Activated naive CD4-positive, alpha-beta T cell (primary cell): ENCODE measurements around the gene KAZN.

Experiments used
- DNase-seq, 4 experiments: peaks; one replicate each; lab custom pipeline; 2025; lab: John Stamatoyannopoulos, UW

The KAZN gene

DNA sequence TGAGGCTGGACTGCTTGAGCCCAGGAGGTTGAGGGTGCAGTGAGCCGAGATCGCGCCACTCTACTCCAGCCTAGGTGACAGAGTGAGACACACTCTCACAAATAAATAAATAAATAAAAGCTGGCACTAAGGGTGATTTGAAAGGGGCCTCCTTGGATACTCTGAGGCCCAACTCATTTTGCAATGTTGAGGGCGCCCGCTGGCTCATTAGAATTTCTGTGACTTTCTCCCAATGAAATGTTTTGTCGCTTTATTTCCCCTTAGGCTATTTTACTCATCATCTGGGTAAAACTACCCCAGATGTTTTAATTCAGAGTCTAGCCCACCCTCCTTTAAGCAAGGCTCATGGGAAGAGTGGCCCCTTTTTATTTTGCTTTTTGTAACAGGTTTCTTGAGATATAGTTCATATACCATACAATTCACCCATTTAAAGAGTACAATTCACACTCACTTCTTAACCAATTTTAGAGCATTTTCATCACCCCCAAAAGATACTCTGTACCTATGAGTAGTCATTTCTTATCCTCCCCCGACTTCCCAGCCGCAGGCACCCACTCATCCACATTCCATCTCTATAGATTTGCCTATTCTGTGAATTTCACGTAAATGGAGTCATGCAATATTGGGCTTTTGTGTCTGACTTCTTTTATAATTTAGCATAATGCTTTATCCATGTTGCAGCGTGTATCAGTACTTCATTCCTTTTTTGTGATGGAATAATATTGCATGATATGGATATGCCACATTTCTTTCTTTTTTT, 259.1 kb downstream of the KAZN start:
- DNase-seq: no peak

DNA sequence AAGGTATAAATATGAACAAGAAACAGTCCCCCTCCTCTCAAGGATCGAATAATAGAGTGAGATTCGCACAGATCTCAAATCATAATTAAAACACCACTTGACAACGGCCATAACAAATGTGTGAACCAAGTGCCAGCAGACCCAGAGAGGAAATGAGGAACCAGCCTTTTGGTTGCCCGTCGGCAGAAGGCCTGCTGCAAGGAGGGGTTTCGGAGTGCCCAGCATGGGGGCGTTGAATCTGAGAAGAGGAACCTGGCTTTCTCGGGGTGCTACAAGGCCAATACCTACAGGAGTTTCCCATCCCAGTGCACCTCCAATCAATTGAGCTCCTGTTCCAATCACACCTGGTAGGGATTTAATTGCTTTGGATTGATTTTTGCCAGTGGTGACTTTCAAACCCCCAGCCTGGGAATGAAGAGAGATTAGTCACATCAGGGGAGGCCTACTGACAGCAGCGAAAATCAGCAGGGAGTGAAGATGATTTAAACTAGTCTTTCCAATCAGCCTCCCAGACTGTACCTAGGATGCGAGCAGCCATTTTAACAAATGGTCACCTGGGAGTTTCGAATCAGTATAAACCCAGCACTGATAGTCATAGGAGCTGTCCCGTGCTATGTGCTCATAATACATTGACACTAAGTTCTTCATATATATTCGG, 263.8 kb downstream of the KAZN start:
- no peak for DNase-seq

DNA sequence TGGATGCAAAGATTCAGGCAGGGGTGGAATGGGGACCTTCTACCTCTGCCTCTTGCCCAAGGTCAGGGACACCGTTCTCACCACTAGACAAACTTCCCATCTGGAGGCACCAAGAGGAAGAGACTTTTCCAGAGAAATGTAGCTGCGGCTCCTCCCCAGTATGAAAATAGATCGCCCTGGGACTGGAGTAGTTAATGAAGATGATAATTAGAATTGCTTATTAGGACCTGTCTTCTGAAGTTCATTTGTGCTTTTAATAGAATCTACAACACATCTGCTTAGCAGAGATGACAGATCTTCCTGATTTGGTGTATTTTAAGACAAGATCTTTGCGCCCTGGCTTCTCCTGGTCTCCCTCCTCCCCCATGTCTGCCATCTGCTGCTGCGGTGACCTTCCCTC, 266.6 kb downstream of the KAZN start:
- no peak for DNase-seq

DNA sequence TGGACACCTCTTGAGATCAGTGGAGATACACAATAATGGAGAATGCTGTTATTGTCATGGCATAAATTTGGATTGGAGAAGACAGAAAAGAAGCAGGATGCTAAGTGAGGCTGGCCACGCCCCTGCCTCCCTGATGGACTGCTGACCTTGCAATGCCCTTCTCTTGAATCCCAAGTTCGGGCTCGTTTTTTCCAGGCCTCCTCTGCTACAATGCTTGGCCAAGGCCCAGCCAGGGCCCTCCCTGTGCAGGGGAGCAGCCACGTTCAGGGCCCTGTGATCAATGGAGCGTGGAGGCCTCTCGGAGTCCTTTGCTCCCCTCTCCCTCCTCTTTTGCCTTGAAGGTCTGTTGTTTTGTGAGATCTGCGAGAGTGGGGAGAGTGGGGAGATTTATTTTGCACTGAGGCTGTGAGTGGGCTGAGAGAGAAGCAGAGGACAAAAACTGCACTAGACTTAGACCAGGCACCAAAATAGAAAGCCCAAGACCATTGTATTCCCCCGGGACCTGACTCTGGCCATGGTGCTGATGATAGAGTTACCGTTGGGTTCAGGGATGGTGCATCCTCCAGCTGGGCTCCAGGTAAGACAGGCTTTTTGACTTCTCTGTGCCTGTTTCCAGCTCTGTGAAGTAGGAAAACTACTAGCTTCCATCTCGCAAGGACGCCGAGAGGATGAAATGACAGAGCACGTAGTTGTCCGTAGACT, 268.6 kb downstream of the KAZN start:
- DNase-seq: no peak

DNA sequence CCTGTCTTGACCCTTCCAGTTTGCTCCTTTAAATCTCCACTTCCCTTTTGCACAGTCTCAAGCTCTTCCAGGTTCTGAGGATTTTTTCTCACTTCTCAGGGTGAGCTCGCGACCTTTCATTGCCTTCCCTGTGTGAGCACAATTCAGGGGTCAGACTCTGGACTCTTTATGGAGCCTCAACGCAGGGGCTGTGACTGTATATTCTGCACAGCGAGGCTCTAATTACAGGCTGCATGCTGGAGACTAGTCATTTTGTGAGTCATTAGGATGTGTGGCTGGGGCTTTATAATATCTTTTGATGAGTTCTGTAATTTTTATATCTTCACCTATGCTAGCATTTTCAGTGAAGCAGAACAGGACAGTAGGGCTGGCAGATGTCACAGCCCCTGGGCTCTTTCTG, 270.7 kb downstream of the KAZN start:
- no peak for DNase-seq

DNA sequence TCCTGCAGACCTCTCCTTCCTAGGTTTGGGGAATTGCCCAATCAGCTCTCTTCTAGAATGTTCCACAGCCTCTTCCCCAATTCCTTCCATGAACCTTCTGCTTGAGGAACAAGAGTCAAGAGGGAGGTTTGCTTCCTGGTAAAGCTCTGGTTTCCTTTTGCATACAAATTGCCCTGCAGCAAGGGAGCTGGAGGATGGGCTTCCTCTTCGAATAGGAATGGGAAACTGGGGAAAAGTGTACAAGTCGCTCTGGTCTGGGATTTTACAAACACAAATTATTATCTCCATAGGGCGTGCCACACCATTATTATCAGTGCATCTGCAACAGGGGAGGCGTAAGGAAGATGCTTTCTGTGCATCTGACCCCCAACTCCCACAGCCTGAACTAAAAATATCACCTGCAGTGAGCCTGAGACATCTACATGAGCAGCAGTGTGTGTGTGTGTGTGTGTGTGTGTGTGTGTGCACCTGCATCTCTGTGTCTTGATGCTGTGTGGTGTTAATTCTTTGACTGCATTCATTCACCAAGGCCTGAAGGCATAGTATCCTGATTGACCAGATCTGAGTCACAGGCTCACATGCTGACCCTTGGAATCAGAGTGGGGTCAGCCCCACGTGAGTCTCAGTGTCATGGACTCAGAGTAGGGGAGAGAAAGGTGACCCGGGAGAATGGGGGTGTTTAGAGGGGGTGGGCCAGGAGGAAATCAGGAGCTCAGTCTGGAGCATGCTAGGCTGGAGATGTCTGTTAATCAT, 272.9 kb downstream of the KAZN start:
- no peak for DNase-seq

DNA sequence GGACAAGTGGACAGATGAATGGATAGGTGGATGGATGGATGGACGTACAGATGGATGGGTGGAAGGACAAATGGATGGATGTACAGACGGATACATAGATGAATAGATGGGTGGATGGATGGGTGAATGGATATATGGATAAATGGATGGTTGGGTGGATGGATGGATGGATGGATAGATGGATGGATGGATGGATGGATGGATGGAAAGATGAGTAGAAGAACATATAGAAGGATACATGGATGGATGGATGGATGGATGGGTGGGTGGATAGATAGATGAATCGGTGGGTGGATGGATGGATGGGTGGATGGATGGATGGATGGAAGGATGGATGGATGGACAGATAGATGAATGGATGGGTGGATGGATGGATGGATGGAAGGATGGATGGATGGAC, 274.3 kb downstream of the KAZN start:
- no peak for DNase-seq

DNA sequence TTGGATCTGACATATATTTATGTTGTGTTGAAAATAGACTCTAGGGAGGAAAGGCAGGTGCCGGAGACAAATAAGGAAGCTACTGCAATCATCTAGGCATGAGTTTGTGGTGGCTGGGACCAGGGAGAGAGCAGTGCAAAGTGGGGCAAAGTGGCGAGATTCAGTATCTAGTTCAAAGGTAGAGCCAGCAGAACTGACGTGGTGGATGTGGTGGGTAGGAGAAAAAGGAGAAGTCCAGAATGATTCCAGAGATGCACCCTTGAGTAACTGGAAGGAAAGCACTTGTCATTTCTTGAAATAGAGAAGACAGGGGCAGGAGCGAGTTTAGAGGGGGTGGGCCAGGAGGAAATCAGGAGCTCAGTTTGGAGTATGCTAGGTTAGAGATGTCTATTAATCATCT, 275.2 kb downstream of the KAZN start:
- DNase-seq: no peak

DNA sequence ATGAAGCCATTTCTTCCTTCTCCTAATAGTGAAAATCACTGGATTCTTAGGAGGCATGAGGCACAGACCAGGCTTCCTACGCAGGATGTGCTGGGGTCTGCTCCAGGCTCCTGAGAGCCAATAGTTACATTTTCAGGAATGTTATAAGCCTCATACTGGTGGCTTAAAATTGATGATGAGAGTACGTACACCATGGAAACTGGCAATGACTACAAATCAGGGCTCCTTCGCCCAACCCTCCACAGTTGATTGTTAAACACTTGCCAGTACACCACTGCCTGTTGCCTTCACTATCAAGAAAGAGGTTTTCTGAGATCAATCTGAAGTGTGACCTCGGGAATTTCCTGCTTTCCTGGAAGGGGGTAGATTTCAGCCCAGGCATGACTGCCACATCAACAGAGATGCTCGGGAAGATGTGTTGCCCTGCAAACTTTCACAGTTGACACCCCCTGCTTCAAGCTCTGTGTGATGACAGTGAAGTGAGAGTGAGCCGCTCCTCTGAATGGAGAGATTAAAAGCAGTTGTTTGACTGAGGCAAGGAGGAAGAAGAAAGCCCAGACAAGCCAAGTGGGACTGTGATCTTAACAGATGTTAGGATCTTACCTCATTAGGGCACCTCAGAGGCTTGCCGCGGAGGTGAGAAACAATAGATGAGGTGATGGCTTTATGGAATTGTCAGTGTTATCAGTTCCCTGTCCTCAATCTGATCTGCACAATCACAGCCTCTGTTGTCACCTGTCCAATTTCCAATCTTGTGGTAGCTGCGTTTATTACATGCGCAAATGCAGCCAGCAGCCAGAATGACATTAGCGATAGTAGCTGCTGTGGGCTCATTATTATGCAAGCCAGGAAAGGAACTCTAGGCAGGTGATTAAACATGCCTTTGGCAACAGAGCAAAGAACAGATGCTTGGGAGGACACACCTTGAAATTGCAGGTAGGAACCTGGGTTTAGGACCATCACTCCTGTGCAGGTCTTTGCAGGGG, 277.3 kb downstream of the KAZN start:
- DNase-seq: no peak

DNA sequence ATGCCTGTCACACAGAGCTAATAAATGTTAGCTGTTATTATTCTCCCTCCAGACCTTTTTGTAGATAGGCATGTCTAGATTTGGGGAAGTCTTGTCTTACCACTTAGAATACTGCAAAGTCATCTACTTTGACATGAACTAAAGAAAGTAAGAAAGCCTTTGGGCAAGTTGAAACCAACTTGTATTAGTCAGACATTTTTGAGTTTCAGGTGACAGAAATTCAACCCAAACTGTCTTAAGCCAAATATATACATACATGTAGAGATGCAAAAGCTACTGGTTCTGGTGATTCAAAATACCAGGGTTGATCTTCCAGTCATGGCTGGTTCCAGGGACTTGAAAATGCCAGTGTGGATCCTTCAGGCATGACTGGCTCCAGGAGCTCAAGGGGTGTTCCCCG, 278.3 kb downstream of the KAZN start:
- no peak for DNase-seq

DNA sequence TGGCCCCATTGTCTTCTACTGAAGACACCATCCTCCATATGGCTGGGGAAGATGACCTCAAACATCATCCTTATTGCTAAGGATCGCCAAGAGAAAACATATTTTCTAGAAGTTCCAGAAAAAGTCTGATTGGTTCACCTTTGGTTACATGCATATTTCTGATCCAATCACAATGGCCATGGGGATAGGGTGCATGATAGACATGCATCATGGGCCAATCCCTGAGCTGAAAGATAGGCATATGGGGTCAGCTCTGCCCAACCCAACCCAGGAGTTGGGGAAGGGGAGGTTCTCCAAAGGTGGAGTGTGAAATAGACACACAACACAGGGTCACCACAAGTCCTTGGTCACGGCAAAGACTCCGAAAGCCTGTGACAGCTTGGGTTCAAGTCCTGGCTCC, 278.7 kb downstream of the KAZN start:
- DNase-seq: no peak

DNA sequence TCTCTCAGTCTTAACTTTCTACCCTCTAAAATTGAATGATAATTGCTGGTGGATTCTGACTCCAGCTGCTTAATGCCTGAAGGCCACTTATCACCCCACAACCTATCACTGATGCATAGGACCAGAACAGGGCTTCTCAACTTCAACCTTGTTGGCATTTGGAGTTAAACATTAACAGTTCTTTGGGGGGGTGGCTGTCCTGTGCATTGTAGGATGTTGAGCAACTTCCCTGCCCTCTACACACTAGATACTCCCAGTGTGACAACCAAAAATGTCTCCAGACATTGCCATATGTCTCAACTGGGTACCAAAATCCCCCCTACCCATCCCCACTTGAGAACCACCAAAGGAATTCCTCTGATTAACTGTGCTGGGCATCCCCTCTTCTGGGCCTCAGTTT, 279.6 kb downstream of the KAZN start:
- no peak for DNase-seq

DNA sequence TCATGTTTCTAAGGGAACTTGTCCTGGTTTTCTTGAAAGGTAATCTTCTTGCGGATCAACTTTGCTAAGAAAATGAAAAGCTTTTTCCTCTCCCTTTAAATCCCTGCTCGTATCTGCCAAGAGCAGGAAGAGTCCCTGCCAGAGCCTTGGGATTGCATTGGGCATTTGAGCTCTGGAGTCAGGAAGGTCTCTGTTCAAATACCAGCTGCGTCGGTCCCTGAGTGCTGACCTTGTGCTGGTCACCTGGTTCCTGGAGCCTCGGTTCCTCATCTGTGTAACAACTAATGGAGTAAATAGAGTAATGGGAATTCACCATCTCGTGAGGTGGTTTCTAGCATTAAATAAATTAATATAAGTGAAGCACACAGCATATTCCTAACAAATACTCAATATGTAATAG, 280.5 kb downstream of the KAZN start:
- DNase-seq: no peak

DNA sequence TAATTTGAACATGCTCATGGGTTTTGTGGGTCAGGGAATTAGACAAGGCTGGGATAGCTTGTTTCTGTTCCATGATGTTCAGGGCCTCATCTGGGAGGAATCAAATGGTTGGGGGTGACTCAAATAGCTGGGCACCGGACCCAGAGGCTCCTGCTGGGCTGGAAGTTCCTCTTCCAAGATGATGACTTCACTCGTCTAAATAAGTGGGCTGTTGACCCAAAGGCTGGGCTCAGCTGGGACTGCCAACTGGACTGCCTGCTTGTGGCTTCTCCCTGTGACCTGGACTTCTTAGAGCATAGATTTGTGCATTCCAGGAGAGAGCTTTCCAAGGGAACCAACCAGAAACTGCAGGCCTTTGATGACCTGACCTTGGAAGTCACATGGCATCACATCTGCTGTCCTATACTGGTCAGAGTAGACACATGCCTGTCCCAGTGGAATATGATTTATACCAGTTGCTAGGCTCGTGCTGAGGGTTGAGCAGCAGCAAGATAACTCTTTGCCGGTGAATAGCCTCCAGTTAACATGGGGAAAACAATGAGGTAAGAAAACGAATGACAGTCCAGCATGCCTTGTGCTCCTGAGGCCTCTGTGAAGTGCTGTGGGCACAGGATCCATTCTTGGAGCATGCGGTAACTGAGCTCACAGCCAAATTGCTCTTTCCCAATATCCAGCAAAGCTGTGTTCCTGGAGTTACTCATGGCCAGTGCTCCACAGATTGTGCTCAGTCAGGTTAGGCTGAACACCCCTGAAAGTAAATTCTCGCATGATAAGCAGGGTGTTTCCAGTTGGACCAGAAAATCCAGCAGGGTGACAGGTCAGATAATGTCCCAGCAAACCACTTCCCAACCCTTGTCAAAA, 282.2 kb downstream of the KAZN start:
- DNase-seq: no peak

DNA sequence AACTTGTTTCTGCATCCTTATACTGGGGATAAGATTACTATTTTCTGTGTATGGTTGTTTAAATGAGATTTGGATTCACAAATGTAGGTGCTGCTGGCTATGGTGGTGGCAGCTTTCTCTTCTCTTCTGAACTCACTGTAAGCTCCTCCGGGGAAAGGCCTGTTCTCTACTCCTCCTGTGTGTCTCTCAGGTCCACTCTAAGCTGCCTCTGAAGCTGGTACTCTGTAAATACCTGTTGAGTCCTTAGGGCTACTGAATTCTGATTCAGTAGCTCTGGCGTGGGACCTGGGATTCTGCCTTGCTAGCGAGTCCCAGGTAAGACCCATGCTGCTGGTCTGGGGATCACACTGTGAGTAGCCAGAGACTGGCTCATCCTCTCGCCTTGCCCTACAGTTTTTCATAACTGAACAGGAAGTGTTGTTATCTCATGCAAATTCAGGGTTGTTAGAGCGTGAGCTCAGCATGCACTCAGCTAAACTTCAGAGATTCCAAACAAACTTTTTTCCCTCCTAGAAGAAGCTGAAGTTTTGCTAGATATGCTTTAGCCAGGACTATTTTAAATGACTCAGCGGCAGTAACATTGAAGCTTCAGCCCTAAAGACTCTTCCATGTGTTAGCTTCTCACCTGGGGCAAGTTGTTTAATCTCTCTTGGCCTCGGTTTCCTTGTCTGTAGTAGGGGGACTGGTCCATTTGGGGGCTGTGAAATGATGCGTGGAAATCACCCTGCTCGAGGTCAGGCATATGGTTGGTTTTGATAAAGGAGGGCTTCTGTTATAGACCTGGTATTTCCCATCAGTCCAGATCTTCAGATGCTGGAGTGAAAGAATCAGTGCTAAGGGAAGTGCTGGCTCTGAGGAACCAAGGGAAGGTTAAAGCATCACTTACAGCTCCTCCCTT, 283.5 kb downstream of the KAZN start:
- DNase-seq: no peak

DNA sequence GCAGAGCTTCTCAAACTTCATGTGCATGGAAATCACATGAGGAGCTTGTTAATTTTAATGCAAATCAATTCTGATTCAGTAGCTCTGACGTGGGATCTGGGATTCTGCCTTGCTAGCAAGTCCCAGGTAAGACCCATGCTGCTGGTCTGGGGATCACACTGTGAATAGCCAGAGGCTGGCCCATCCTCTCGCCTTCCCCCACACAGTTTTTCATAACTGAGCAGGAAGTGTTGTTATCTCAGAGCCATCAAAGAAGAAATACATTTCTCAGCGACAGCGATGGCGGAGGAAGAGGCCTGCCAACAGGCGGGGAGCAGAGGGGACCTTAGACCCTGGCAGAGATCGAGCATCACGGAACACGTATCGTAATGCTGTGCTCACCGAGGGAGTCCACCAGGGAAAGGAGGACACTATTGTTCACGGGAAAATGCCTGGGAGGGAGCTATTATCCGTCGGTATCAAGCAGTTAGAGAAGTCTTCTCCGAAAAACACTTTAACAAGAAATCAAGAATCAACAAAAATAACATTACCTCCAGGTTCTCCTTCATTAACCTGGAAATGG, 286.2 kb downstream of the KAZN start:
- no peak for DNase-seq

DNA sequence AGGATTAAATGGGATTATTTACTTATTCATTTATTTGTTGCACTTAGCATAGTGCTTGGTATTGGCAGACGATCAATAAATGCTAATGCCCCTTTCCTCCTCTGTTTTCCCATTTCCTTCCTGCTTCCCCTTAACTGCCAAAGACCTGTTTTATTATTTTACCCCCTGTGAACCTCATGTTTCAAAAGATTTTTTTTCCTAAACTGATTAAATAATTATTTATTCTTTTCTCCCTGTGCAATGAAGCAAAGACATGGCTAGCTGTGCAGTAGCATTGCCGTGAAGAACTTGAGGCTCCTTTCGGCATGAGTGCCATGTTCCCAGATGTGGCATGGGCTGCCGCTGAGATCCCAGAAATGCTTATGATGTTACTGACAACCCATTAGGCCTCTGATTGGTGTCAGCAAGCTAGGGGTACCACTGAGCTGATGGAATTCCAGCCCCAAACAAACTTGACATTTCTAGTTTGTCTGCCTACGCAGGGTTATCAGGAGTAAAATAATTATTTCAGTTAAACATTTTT, 288.6 kb downstream of the KAZN start:
- no peak for DNase-seq

DNA sequence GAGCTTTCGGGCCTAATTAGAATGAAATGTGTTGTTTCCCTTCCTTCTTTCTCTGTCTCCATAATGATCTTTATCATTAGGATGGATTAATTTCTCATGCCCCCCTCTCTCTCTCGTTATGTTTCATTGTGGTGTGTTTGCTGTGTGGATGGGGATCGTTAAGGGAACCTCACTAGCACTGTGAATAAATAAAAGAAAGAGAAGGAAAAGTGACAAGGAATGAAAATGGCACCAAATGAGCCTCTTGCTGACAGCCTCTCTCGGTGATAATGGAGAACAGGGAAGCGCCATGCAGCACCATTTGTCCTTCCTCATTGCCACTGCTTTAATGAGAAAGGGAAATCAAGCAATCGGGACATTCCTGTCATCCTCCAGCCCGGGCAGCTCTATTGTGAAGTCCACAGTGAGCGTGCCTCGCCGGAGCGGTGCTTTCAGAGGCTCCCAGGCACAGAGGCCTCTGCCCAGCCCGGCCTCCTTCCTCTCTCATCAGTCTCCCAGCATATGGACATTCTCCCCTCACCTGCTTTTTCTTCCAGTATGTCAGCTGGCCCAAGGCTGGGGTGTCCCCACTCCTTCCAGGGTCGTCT, 289.4 kb downstream of the KAZN start:
- DNase-seq: no peak
